ENCODE measurements around the gene HOXA13.

HOXA13 gene

GRCh38 chr7:27213433-27214238 lies 13.7 kb upstream of the HOXA13 start:
- Histone ChIP-seq H3K4me3 (ENCODE audit: low read depth, low read length) (no peak overlapping the region), H3K9me3 (ENCODE audit: control insufficient read depth, insufficient read depth, low read depth, low read length) (no peaks in the 10 kb centered on the region), H3K36me3 (ENCODE audit: control insufficient read depth in 2 of 2, insufficient read depth in 1 of 2, low read length in 2 of 2) (no peaks in the 10 kb centered on the region), H3K4me1 (ENCODE audit: control insufficient read depth, insufficient read depth, low read length) (peaks cover 4% of the 10 kb centered on the region; the same call in 1 of the 2 replicates), H3K27ac (ENCODE audit: extremely low read depth, low read depth, low read length) (no peak overlapping the region; the same call in 1 of the 2 replicates)
- CTCF ChIA-PET, result interaction anchor here (0.6 kb wide), 1 partner anchor 9 kb away, joined by 3 read pairs; no protein-coding TSS in a partner anchor
- POLR2A ChIA-PET, result no interaction called here
- no peak for TF ChIP-seq GLIS1 (tag by site-specific recombination; IDR thresholded peaks at IDR 0.05)
- TF ChIP-seq RBAK (tag by site-specific recombination; IDR thresholded peaks at IDR 0.05), result no peak
- TF ChIP-seq ZNF837 (tag by site-specific recombination; IDR thresholded peaks at IDR 0.05), result no peak
- TF ChIP-seq IKZF3 (tag by site-specific recombination; IDR thresholded peaks at IDR 0.05), result no peak
- no peak for TF ChIP-seq ZXDB (tag by site-specific recombination; IDR thresholded peaks at IDR 0.05)
- TF ChIP-seq ZNF677 (tag by site-specific recombination; IDR thresholded peaks at IDR 0.05), result no peak
- no peak for TF ChIP-seq SETDB1 (IDR thresholded peaks at IDR 0.05; ENCODE audit: insufficient read length, low read length)
- TF ChIP-seq ZNF211 (tag by site-specific recombination; IDR thresholded peaks at IDR 0.05; ENCODE audit: low read depth), result no peak
- TF ChIP-seq WT1 (tag by site-specific recombination; IDR thresholded peaks at IDR 0.05), result no peak
- no peak for TF ChIP-seq SP2 (tag by site-specific recombination; IDR thresholded peaks at IDR 0.05)
- no peak for TF ChIP-seq ZNF223 (tag by site-specific recombination; IDR thresholded peaks at IDR 0.05)
- no peak for TF ChIP-seq ZNF248 (tag by site-specific recombination; IDR thresholded peaks at IDR 0.05)
- TF ChIP-seq, protein P1, sequence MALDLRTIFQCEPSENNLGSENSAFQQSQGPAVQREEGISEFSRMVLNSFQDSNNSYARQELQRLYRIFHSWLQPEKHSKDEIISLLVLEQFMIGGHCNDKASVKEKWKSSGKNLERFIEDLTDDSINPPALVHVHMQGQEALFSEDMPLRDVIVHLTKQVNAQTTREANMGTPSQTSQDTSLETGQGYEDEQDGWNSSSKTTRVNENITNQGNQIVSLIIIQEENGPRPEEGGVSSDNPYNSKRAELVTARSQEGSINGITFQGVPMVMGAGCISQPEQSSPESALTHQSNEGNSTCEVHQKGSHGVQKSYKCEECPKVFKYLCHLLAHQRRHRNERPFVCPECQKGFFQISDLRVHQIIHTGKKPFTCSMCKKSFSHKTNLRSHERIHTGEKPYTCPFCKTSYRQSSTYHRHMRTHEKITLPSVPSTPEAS (tag by site-specific recombination; IDR thresholded peaks at IDR 0.05), result no peak

DNA sequence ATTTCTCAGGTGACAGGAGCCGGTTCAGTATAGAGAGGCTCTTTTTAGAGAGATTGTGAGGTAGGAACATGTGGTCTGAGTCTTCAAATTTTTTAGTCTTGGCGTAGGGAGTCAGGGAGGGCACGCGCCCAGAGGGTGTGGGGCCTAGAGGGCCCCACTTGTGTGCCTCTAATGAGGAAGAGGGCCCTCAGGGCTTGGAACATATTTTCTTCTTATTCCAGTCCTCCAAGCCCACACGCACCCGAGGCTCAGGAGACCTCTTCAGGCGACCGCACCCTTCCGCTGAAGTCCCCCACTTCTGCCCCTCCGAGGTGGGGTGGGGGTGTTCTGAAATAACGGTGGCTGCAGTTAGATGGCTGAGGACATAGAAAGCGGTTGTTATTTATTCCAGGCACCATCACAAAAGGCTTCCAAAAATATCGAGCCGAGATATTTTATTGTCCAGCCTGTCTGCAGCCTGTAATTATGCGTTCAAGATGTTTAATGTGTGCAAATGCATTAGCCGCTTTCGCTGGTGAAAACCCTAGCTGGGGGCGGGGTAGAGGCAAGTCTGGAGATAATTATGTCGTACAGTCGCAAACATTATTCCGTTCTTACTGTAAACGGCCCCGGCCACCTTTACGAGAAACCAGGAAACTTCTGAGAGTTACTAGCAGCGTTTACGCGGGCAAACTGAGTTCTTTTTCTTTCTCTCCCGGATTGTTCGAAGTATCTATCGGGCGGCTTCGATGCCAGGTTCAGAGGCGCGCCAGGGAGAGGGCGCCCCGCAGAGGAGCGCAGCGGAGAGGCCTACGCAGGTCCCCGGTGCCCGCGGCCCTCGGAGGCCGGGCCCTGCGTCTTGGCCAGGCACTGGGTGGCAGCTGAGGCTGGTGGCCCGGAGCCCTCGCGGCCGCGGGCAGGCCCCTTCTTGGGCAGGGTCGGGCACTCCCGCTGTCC lies 12.9 kb upstream of the HOXA13 start:
- no peak for TF ChIP-seq ZBTB21 (tag by site-specific recombination; IDR thresholded peaks at IDR 0.05)
- peak; percentile 74 for TF ChIP-seq SP7 (tag by site-specific recombination; IDR thresholded peaks at IDR 0.05)
- no peak for TF ChIP-seq GLIS1 (tag by site-specific recombination; IDR thresholded peaks at IDR 0.05)
- TF ChIP-seq ZNF155 (tag by site-specific recombination; IDR thresholded peaks at IDR 0.05), result no peak
- H3K27ac ChIP-seq (ENCODE audit: extremely low read depth, low read depth, low read length), result no peak overlapping the region; the same call in 1 of the 2 replicates
- H3K36me3 ChIP-seq (ENCODE audit: control insufficient read depth in 2 of 2, insufficient read depth in 1 of 2, low read length in 2 of 2), result no peaks in the 10 kb centered on the region
- CTCF ChIA-PET, result interaction anchor here (0.6 kb wide), 1 partner anchor 10 kb away, joined by 3 read pairs; no protein-coding TSS in a partner anchor
- H3K9me3 ChIP-seq (ENCODE audit: control insufficient read depth, insufficient read depth, low read depth, low read length), result no peaks in the 10 kb centered on the region
- peaks cover 8% of the 10 kb centered on the region; the same call in 1 of the 2 replicates for H3K4me1 ChIP-seq (ENCODE audit: control insufficient read depth, insufficient read depth, low read length)
- POLR2A ChIA-PET, result no interaction called here
- H3K4me3 ChIP-seq (ENCODE audit: low read depth, low read length), result no peak overlapping the region

GRCh38 chr7:27211764-27212204 lies 11.9 kb upstream of the HOXA13 start:
- POLR2A ChIA-PET, result no interaction called here
- H3K9me3 ChIP-seq (ENCODE audit: control insufficient read depth, insufficient read depth, low read depth, low read length), result no peaks in the 10 kb centered on the region
- no peaks in the 10 kb centered on the region for H3K36me3 ChIP-seq (ENCODE audit: control insufficient read depth in 2 of 2, insufficient read depth in 1 of 2, low read length in 2 of 2)
- H3K4me1 ChIP-seq (ENCODE audit: control insufficient read depth, insufficient read depth, low read length), result peaks cover 8% of the 10 kb centered on the region; the same call in 1 of the 2 replicates
- CTCF ChIA-PET, result interaction anchor here (0.5 to 1.1 kb wide), 4 partner anchors 16 to 563 kb away, joined by 3 read pairs; no protein-coding TSS in a partner anchor
- H3K27ac ChIP-seq (ENCODE audit: extremely low read depth, low read depth, low read length), result no peak overlapping the region
- H3K4me3 ChIP-seq (ENCODE audit: low read depth, low read length), result no peak overlapping the region
- TF ChIP-seq SCRT2 (tag by site-specific recombination; IDR thresholded peaks at IDR 0.05) (peak; percentile 63), YY1 (tag by site-specific recombination; IDR thresholded peaks at IDR 0.05) (no peak), PRDM1 (tag by site-specific recombination; IDR thresholded peaks at IDR 0.05) (no peak), ZNF501 (tag by site-specific recombination; IDR thresholded peaks at IDR 0.05) (no peak), ZNF510 (tag by site-specific recombination; IDR thresholded peaks at IDR 0.05; ENCODE audit: insufficient replicate concordance) (no peak), ZBTB8A (tag by site-specific recombination; IDR thresholded peaks at IDR 0.05) (no peak)
